ENCODE results near the gene PTPRD.
"Not testable (repeated sequence)": the region's sequence is repeated elsewhere in the genome, so short reads cannot be mapped to it uniquely, and the experiment has no call there.

PTPRD gene

DNA sequence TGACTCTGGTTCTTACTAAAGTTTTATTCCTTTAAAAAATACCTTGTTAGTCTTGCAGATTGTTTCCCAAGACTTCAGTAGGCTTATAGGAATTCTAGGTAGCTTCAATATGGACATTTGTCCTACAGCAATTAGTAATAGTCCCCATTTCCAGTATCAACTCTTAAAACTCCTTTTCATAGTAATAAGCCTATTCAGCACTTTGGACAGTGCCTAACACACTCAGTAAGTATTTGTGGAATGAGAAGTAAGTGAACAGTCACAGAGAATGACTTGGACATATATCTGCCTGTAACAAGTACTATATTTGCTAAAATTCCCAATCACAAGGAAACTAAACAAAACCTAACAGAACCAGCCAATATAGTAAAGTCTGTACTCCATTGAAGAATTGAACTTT, 1521.4 kb downstream of the PTPRD start:
- no peak for DNase-seq (ENCODE audit: low spot score)
- no peak for TF ChIP-seq CTCF (IDR thresholded peaks at IDR 0.05; ENCODE audit: extremely low read depth, missing control alignments)

DNA sequence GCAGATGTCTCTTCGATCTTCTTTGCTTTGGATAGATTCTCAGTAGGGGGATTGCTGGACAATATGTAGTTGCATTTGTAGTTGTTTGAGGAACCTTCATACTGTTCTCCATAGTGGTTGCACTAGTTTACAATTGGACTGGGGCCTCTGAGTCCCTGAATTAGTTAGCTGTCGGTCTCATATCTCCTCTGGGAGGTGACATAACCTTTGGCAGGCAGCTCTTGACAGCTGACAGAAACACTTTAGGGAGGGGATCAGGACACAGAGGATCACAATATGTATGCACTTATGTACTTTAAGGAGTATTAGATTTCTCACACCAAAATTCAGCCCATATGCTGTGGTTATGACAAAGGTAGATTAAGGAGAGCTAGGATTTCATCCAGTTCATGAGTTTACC, 1533.3 kb downstream of the PTPRD start:
- TF ChIP-seq CTCF (IDR thresholded peaks at IDR 0.05; ENCODE audit: extremely low read depth, missing control alignments), result no peak
- no peak for DNase-seq (ENCODE audit: low spot score)

GRCh38 chr9:9078301-9078700, 1534.5 kb downstream of the PTPRD start:
- DNase-seq (ENCODE audit: low spot score), result no peak
- no peak for TF ChIP-seq CTCF (IDR thresholded peaks at IDR 0.05; ENCODE audit: extremely low read depth, missing control alignments)

GRCh38 chr9:9061627-9062026, 1551.2 kb downstream of the PTPRD start:
- no peak for DNase-seq (ENCODE audit: low spot score)
- TF ChIP-seq CTCF (IDR thresholded peaks at IDR 0.05; ENCODE audit: extremely low read depth, missing control alignments), result no peak

DNA sequence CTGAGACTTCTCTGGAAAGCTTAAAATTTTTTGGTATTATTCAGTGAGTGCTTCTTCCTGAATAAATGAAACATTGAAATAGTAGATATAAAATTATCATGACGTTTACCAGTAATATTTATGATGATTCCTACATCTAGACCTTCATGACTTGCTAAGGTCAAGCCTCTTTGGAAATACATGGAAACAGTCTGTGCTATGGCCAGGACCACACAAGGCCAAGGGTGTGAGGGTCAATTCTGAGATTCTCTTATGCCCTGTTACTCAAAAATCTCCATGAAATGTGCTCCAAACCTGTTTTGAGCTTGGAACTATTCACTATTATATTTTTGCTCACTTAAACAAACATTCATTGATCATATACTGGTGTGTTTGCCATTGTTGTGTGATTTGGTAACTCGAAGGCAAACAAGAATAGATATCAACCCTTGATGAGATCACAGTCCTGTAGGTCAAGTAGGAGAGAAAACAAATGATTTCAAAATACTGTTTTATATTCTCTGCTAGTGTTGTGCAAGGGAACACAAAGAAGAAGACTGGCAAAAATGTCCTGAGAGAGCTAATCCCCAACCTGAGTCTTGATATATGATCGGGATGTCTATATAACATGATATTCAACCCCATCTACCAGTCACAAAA, 1558.3 kb downstream of the PTPRD start:
- TF ChIP-seq CTCF (IDR thresholded peaks at IDR 0.05; ENCODE audit: extremely low read depth, missing control alignments), result no peak
- DNase-seq (ENCODE audit: low spot score), result no peak

DNA sequence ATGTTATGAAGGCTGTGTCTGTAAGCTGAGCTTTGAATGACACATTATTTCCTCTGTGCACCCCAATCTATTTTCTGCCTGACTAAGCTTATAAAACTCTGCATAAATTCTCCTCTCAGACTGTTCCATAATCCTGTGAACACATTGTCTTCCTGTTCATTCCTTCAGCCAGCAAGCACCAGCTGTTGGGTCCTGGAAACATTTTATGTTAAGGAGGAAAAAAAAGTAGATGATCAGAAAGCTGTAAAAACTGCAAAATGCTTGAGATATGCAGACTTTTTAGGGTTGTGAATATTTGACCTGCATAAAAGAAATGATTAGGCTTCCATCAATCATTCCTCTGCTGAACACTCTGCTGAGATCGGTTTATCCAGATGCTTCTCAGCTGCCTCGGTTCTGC, 1567.2 kb downstream of the PTPRD start:
- no peak for TF ChIP-seq CTCF (IDR thresholded peaks at IDR 0.05; ENCODE audit: extremely low read depth, missing control alignments)

GRCh38 chr9:9045072-9045471, 1567.7 kb downstream of the PTPRD start:
- DNase-seq (ENCODE audit: low spot score), result no peak
- no peak for TF ChIP-seq CTCF (IDR thresholded peaks at IDR 0.05; ENCODE audit: extremely low read depth, missing control alignments)

More for the DNA sequence above, 1567.2 kb downstream of the PTPRD start:
- DNase-seq (ENCODE audit: low spot score), result no peak

DNA sequence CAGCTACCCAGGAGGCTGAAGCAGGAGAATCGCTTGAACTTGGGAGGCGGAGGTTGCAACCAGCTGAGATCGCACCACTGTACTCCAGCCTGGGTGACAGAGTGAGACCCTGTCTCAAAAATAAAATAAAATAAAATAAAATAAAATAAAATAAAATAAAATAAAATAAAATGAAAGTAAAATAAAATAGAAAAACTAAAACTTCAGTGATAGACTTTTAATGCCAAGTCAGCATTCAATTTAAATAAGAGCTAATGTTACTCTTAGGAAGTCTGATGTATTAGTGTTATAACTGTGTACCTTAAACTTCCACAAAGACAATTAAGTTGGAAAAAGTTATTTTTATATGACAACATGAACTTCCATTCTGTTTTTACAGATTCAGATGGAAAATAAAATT, 1569.0 kb downstream of the PTPRD start:
- DNase-seq (ENCODE audit: low spot score), result not testable (repeated sequence)

Measured in GM20000 (cell line).